ENCODE data around the gene CNGA1.
A peak's percentile ranks its signal among the peaks of the same experiment; 100 is the strongest.

The CNGA1 gene

DNA sequence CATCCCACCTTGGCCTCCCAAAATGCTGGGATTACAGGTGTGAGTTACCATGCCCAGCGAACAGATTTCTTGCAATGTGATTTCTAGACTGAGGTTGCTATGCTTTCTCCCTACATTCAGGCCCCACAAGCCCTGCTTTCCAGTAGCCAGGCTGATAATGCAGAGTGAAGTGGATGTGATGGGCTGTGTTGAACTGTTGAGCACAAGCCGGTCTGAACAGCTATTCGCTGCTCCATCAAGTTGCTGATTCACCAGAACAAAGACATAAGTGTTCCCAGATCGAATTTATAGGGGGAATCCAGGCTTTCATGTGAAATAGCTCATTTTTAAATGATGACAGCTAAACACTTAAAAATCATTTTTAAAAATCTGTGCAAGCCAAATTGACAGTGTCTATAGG lies 8.0 kb upstream of the CNGA1 start:
- TF ChIP-seq ZNF426 (tag by site-specific recombination; IDR thresholded peaks at IDR 0.05) (no peak), ZNF548 (tag by site-specific recombination; IDR thresholded peaks at IDR 0.05) (no peak), ZBTB11 (tag by site-specific recombination; conservative IDR thresholded peaks at IDR 0.05; ENCODE audit: low read depth) (no peak), ZNF530 (tag by site-specific recombination; IDR thresholded peaks at IDR 0.05; ENCODE audit: low read depth) (no peak), BCL11A (tag by site-specific recombination; IDR thresholded peaks at IDR 0.05; ENCODE audit: low read depth) (no peak), ZBTB21 (tag by site-specific recombination; IDR thresholded peaks at IDR 0.05) (no peak), HIC1 (tag by site-specific recombination; IDR thresholded peaks at IDR 0.05) (no peak), HOXD13 (CRISPR knock-in tag; IDR thresholded peaks at IDR 0.05; ENCODE audit: borderline replicate concordance) (no peak), ZNF830 (tag by site-specific recombination; IDR thresholded peaks at IDR 0.05; ENCODE audit: low read depth) (no peak), ZNF394 (tag by site-specific recombination; IDR thresholded peaks at IDR 0.05; ENCODE audit: borderline replicate concordance) (no peak)
- no peaks in the 10 kb centered on the region for H3K4me1 ChIP-seq (ENCODE audit: control insufficient read depth, insufficient read depth, low read length)
- peaks cover 8 to 24% of the 10 kb centered on the region in 2 experiments for H3K36me3 ChIP-seq (ENCODE audit: control insufficient read depth in 2 of 2, insufficient read depth in 1 of 2, low read length in 2 of 2)
- CTCF ChIA-PET, result no interaction called here
- POLR2A ChIA-PET, result no interaction called here
- no peaks in the 10 kb centered on the region for H3K9me3 ChIP-seq (ENCODE audit: control insufficient read depth, insufficient read depth, low read depth, low read length)
- no peak overlapping the region for H3K4me3 ChIP-seq (ENCODE audit: low read depth, low read length)
- H3K27ac ChIP-seq (ENCODE audit: extremely low read depth, low read depth, low read length), result no peak overlapping the region

DNA sequence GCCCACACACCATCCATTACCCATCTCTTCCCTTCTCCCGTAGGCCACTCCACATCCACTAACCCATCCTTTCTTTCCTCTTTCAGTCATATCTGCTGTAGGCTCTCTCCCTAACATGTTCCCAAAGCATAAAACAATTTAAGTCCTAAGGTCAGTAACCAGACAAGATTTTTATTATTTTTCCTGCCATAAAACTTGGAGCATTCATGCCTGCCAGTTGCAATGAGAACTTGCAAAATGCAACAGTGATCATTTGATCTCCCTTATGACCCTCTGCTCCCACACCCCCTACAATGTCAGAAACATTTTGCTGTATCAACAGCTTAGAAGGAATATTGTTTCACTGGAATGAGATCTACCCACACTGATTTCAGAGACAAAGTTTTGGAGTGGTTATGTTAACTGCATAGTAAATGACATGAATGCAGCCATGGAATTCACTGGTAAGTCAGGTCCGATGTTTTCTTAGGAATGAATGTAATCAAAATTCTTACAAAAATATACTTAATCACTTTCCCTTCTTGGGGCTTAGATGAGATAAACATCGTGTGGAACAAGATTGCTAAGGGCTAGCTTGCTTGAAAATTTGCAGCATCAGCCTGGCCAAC lies 5.8 kb upstream of the CNGA1 start:
- no peak overlapping the region for H3K27ac ChIP-seq (ENCODE audit: extremely low read depth, low read depth, low read length)
- POLR2A ChIA-PET, result no interaction called here
- no peaks in the 10 kb centered on the region for H3K4me1 ChIP-seq (ENCODE audit: control insufficient read depth, insufficient read depth, low read length)
- TF ChIP-seq ZNF223 (tag by site-specific recombination; IDR thresholded peaks at IDR 0.05), result no peak
- 0 out of 2 replicates have a peak, but pooled peaks have one; percentile 18 for TF ChIP-seq EGR2 (tag by site-specific recombination; IDR thresholded peaks at IDR 0.05; ENCODE audit: low read depth)
- CTCF ChIA-PET, result no interaction called here
- H3K4me3 ChIP-seq (ENCODE audit: low read depth, low read length), result no peak overlapping the region
- peaks cover 8 to 17% of the 10 kb centered on the region in 2 experiments for H3K36me3 ChIP-seq (ENCODE audit: control insufficient read depth in 2 of 2, insufficient read depth in 1 of 2, low read length in 2 of 2)
- no peaks in the 10 kb centered on the region for H3K9me3 ChIP-seq (ENCODE audit: control insufficient read depth, insufficient read depth, low read depth, low read length)

DNA sequence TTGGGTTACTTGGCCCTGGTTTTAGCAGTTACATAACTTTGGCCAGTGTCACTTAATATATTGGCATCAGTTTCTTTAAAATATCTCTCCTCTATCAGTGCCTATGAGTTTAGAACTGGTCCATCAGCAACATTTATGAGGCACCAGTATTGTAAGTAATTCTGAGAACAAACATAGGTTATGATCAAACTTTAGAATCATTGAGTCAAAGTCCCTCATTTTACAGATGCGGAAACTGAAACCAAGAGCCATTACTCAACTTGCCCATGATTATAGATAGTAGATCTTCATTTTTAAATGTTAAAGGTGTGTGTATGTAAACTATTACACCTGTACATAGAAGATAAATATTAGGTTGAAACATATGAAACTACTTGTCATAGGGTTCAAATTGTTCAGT lies 4.6 kb upstream of the CNGA1 start:
- ChIA-PET CTCF (no interaction called here), POLR2A (no interaction called here)
- Histone ChIP-seq H3K4me3 (ENCODE audit: low read depth, low read length) (no peak overlapping the region), H3K36me3 (ENCODE audit: control insufficient read depth in 2 of 2, insufficient read depth in 1 of 2, low read length in 2 of 2) (peaks cover under 1 to 16% of the 10 kb centered on the region in 2 experiments; a peak in 2 of 3 replicates), H3K9me3 (ENCODE audit: control insufficient read depth, insufficient read depth, low read depth, low read length) (no peaks in the 10 kb centered on the region), H3K4me1 (ENCODE audit: control insufficient read depth, insufficient read depth, low read length) (no peaks in the 10 kb centered on the region), H3K27ac (ENCODE audit: extremely low read depth, low read depth, low read length) (no peak overlapping the region)
- TF ChIP-seq MZF1 (tag by site-specific recombination; IDR thresholded peaks at IDR 0.05; ENCODE audit: borderline replicate concordance) (no peak), ZNF311 (tag by site-specific recombination; IDR thresholded peaks at IDR 0.05; ENCODE audit: borderline replicate concordance) (no peak), ZNF169 (tag by site-specific recombination; IDR thresholded peaks at IDR 0.05) (no peak)
- TF ChIP-seq, protein P1, sequence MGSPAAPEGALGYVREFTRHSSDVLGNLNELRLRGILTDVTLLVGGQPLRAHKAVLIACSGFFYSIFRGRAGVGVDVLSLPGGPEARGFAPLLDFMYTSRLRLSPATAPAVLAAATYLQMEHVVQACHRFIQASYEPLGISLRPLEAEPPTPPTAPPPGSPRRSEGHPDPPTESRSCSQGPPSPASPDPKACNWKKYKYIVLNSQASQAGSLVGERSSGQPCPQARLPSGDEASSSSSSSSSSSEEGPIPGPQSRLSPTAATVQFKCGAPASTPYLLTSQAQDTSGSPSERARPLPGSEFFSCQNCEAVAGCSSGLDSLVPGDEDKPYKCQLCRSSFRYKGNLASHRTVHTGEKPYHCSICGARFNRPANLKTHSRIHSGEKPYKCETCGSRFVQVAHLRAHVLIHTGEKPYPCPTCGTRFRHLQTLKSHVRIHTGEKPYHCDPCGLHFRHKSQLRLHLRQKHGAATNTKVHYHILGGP (tag by site-specific recombination; IDR thresholded peaks at IDR 0.05), result no peak
- TF ChIP-seq, protein P2, sequence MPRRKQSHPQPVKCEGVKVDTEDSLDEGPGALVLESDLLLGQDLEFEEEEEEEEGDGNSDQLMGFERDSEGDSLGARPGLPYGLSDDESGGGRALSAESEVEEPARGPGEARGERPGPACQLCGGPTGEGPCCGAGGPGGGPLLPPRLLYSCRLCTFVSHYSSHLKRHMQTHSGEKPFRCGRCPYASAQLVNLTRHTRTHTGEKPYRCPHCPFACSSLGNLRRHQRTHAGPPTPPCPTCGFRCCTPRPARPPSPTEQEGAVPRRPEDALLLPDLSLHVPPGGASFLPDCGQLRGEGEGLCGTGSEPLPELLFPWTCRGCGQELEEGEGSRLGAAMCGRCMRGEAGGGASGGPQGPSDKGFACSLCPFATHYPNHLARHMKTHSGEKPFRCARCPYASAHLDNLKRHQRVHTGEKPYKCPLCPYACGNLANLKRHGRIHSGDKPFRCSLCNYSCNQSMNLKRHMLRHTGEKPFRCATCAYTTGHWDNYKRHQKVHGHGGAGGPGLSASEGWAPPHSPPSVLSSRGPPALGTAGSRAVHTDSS (tag by site-specific recombination; IDR thresholded peaks at IDR 0.05), result no peak
- TF ChIP-seq, protein P3, sequence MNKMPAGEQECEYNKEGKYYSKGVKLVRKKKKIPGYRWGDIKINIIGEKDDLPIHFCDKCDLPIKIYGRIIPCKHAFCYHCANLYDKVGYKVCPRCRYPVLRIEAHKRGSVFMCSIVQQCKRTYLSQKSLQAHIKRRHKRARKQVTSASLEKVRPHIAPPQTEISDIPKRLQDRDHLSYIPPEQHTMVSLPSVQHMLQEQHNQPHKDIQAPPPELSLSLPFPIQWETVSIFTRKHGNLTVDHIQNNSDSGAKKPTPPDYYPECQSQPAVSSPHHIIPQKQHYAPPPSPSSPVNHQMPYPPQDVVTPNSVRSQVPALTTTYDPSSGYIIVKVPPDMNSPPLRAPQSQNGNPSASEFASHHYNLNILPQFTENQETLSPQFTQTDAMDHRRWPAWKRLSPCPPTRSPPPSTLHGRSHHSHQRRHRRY (tag by site-specific recombination; IDR thresholded peaks at IDR 0.05), result no peak

All from HEK293 (cell line).